ENCODE data around the gene SLC47A2. TPM values are rescaled to one million over a fixed set of nuclear protein-coding genes. Genes with fewer than 3 reads are reported as not detected.

Gene SLC47A2
- polyA plus RNA-seq, 1 donor from 2014 or later, result not detected

DNA sequence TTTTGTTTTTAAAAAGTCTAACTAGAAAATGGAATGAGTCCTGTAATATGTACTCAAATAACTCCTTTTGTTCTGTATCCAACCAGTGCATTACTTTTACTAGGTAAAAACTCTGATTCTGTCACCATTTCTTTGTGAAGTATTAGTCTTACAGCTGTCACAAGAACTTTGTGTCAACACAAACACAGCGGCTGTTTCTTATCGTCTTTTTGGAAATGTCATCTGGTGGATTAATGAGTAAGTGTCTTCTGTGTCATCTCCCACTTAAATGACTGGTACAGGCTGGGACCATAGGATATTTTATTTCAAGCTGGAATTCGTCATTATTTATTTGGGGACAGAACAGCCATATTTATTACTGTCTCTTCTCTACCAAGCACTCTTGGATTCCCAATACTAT, 86.9 kb downstream of the SLC47A2 start:
- Histone ChIP-seq H3K27ac (ENCODE audit: low read length) (no peak overlapping the region), H3K4me2 (ENCODE audit: low read length) (no peak overlapping the region), H3K9ac (ENCODE audit: low read length) (no peak overlapping the region), H3K9me2 (ENCODE audit: insufficient read depth, low read length) (no peaks in the 10 kb centered on the region), H3K79me2 (replicated peaks; ENCODE audit: insufficient read depth, low read length) (no peaks in the 10 kb centered on the region), H3K4me3 (ENCODE audit: low read length) (no peak overlapping the region), H3K36me3 (ENCODE audit: insufficient read depth, low read length) (no peaks in the 10 kb centered on the region), H3K9me3 (ENCODE audit: low read length) (peaks cover 3% of the 10 kb centered on the region), H3F3A (ENCODE audit: insufficient read depth, low read length, poor library complexity, severe bottlenecking) (no peaks in the 10 kb centered on the region), H2AFZ (ENCODE audit: low read depth, low read length) (no peak overlapping the region), H3K27me3 (ENCODE audit: insufficient read depth, low read depth, low read length) (no peaks in the 10 kb centered on the region), H4K20me1 (ENCODE audit: insufficient read depth) (no peaks in the 10 kb centered on the region)
- TF ChIP-seq EZH2 (IDR thresholded peaks at IDR 0.05; ENCODE audit: borderline replicate concordance, insufficient read depth, low read length, poor library complexity, severe bottlenecking), result no peak
- no peak for TF ChIP-seq SMC3 (conservative IDR thresholded peaks at IDR 0.05; ENCODE audit: poor library complexity)
- no peak for TF ChIP-seq TAF1 (IDR thresholded peaks at IDR 0.05; ENCODE audit: low read depth)
- no peak for TF ChIP-seq RAD21 (conservative IDR thresholded peaks at IDR 0.05)

Small RNAs within 50 kb of the gene (small RNA-seq; reads per million reads assigned to genes)
- gene RF00322, result 0 reads per million in 3 experiments

Other genes starting within 250 kb of the SLC47A2 start
- gene SLC47A1, start 182.7 kb downstream of the SLC47A2 start, polyA plus RNA-seq, result not detected in 2 replicates
- gene ALDH3A2, start 67.8 kb downstream of the SLC47A2 start, polyA plus RNA-seq, result 36.2 and 51.2 TPM in 2 replicates
- gene ALDH3A1, start 31.7 kb upstream of the SLC47A2 start, polyA plus RNA-seq, result 0.10 TPM in 1 of 2 replicates, not detected in the other
- gene ULK2, start 151.4 kb upstream of the SLC47A2 start, polyA plus RNA-seq, result 48.4 and 55.1 TPM in 2 replicates